SK-N-MC (cell line): ENCODE measurements around the gene TRNP1.

ENCODE experiments used
- DNase-seq: peaks from one replicate; pipeline ENCODE4 v3.0.0-alpha.2; 2011; ENCODE audit warnings: low read depth, low spot score
- H3K27ac ChIP-seq: fragments of 200-600 bp; sonication (generic); 2 replicates; pipeline ENCODE4 v1.5.1; 2016; ENCODE audit warnings: mixed run types
- H3K36me3 ChIP-seq: fragments of 200-600 bp; sonication (generic); 2 replicates; pipeline ENCODE4 v1.6.1; 2017; ENCODE audit warnings: antibody characterized with exemption, low read length, mixed read lengths; ENCODE audit not compliant: insufficient read depth
- H3K4me3 ChIP-seq: fragments of 200-600 bp; sonication (generic); 2 replicates; pipeline ENCODE4 v1.5.1; 2016
- H3K9ac ChIP-seq: fragments of 200-600 bp; sonication (generic); 2 replicates; pipeline ENCODE4 v1.8.0; 2017; ENCODE audit warnings: mixed run types, mixed read lengths; ENCODE audit not compliant: insufficient read length
- H3K9me3 ChIP-seq: fragments of 200-600 bp; sonication (generic); 2 replicates; pipeline ENCODE4 v1.6.1; 2017; ENCODE audit warnings: low read depth, mild to moderate bottlenecking, antibody characterized with exemption, low read length, moderate library complexity, mixed read lengths
- EZH2 ChIP-seq: fragments of 200-600 bp; sonication (generic); IDR thresholded peaks from one replicate; pipeline ENCODE4 v1.6.1; 2017; ENCODE audit warnings: antibody characterized with exemption
- FOXP2 ChIP-seq: optimal IDR thresholded peaks from 2 replicates; pipeline ENCODE3; 2011; ENCODE audit warnings: mild to moderate bottlenecking, moderate library complexity; ENCODE audit not compliant: insufficient read depth; ENCODE audit errors: extremely low read length, control extremely low read depth
- POLR2AphosphoS5 ChIP-seq: IDR thresholded peaks from 2 replicates; pipeline ENCODE4 v1.6.1; 2012; ENCODE audit warnings: mild to moderate bottlenecking, low read depth, low read length, borderline replicate concordance

TRNP1 gene

DNA sequence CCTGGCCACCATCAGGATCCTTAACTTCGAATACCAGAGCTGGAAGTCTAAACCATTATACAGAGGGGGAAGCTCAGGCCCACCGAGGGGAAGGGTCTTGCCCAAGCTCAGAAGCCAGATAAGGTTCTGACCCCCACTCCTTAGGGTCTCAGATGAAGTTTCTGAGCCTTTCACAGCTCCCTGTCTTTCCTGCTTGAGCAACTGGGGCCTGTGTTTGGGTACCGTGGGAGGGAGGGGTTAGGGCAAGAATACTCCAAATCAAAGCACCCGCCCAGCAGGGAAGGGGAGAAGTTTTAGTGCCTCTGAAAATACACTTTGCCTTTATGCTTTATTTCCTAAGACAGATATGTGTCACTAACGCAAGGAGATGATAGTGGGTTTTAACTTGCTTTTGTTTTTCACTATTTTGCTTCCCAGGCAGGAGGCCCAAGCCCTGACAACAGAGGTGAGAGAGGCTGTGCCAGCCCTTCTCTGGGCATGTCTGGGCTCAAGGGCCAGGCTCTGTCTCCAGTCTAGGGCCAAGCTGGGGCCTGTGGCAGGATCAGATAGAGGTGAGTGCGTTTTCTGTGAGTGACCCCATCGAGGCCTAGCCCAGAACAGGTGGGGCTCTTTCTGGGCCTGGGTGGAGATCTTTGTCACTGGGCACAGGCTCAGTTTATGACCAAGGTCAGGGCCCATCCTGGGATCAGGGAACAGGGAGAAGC is 39.7 kb downstream of the TRNP1 start:
- no peak for DNase-seq
- Histone ChIP-seq H3K36me3 (no peaks in the 10 kb centered on the region), H3K4me3 (no peak overlapping the region), H3K27ac (no peak overlapping the region), H3K9ac (no peak overlapping the region), H3K9me3 (no peaks in the 10 kb centered on the region)
- TF ChIP-seq EZH2, result no peak
- TF ChIP-seq FOXP2, result no peak
- no peak for TF ChIP-seq POLR2AphosphoS5

DNA sequence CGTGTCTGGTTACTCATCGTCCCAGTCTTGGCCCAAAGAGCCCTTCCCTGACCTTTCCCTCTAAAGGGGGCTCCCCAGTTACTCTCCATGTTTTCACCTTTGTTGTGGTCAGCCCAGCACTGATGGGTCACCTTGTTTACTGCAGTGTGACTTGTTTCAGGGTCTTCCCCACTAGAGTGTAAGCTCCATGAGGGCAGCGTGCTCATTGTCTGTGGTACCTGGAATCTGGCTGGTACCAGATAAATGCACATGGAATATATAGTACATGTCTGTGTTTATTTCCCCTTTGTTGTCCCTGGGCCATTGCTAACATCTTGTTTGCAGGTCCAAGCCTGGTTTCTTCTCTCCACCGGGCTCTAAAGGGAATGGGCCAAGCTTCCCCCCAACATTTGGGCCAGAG is 41.9 kb downstream of the TRNP1 start:
- TF ChIP-seq EZH2, result no peak
- TF ChIP-seq POLR2AphosphoS5, result no peak
- no peaks in the 10 kb centered on the region for H3K9me3 ChIP-seq
- H3K4me3 ChIP-seq, result no peak overlapping the region
- H3K36me3 ChIP-seq, result no peaks in the 10 kb centered on the region
- no peak for DNase-seq
- H3K27ac ChIP-seq, result no peak overlapping the region
- no peak overlapping the region for H3K9ac ChIP-seq

DNA sequence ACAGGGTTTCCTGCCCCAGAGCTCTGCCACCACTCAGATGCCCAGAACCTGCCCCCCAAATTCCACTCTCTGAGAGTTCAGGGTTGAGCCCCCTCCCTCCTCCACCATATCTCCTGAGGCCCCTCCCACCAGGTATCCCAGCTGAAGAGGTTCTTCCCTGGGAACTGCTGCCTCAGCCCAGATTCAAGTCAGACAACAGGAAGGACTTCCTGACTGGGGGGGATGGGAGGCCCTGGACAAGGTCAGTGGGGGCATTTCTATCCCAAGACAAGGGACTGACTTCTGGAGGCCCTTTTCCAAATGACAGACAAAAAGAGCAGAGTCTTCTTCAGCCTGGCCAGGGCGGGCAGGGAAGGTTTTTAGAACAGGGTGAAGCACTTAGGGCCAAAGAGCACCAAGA is 43.2 kb downstream of the TRNP1 start:
- Histone ChIP-seq H3K36me3 (no peaks in the 10 kb centered on the region), H3K9me3 (no peaks in the 10 kb centered on the region), H3K4me3 (no peak overlapping the region), H3K27ac (no peak overlapping the region), H3K9ac (no peak overlapping the region)
- DNase-seq, result no peak
- TF ChIP-seq EZH2, result no peak
- TF ChIP-seq POLR2AphosphoS5, result no peak
- no peak for TF ChIP-seq FOXP2

DNA sequence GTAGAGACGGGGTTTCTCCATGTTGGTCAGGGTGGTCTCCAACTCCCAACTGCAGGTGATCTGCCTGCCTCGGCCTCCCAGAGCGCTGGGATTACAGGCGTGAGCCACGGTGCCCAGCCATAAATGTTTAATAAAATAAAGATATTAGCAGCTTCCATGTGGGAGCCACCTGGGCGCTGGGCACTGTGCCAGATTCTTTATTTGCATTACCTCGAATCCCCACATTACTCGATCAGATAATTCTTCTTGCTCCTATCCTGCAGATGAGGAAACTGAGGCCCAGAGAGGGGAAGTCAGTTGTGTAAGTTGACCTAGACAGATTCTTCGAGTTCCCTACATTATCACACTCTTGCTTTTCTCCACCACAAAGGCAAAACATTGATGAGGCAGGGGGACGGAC is 44.0 kb downstream of the TRNP1 start:
- Histone ChIP-seq H3K36me3 (no peaks in the 10 kb centered on the region), H3K9ac (no peak overlapping the region), H3K4me3 (no peak overlapping the region), H3K9me3 (no peaks in the 10 kb centered on the region), H3K27ac (no peak overlapping the region)
- DNase-seq, result no peak
- TF ChIP-seq FOXP2 (no peak), EZH2 (no peak), POLR2AphosphoS5 (no peak)

DNA sequence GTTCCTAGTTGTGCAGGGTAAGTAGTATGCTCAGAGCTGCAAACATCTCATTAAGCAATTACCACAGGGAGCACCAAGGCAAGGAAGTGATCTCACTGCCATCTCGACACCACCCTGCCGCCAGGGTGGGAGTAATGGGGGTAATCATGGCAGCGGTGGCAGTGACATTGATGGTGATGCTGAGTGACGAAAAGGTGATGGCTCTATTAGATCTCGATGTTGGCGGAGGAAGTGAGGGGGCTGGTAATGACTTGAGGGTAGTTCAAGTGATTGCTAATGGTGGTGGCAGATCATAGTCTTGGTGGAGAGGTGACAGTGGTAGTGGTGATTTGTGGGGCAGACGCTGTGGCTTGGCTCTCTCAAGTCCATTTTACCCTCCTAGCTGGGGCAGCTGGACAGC is 44.5 kb downstream of the TRNP1 start:
- DNase-seq, result no peak
- H3K9me3 ChIP-seq, result no peaks in the 10 kb centered on the region
- no peak overlapping the region for H3K4me3 ChIP-seq
- no peak overlapping the region for H3K27ac ChIP-seq
- no peaks in the 10 kb centered on the region for H3K36me3 ChIP-seq
- TF ChIP-seq EZH2, result no peak
- TF ChIP-seq POLR2AphosphoS5, result no peak
- TF ChIP-seq FOXP2, result no peak
- H3K9ac ChIP-seq, result no peak overlapping the region

DNA sequence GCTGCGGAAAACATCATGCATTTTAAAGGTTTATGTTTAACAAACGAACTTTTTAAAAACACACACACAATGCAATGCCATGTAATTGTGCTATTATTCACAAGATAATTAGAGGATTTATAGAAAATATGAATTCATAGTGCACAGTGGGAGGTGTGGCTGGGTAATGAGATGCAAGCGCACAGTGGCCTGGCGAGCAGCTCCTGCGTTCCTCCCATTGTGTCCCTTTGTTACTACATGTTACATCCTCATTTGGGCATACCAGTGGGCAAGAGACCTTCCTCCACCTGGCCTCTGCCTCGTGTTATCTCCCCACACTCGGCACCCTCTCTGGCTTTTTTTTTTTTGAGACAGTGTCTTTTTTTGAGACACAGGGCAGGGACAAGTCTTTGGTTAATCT is 49.2 kb downstream of the TRNP1 start:
- no peak for DNase-seq
- Histone ChIP-seq H3K9ac (no peak overlapping the region), H3K36me3 (no peaks in the 10 kb centered on the region), H3K27ac (no peak overlapping the region), H3K4me3 (no peak overlapping the region), H3K9me3 (no peaks in the 10 kb centered on the region)
- TF ChIP-seq FOXP2 (no peak), POLR2AphosphoS5 (no peak), EZH2 (no peak)

DNA sequence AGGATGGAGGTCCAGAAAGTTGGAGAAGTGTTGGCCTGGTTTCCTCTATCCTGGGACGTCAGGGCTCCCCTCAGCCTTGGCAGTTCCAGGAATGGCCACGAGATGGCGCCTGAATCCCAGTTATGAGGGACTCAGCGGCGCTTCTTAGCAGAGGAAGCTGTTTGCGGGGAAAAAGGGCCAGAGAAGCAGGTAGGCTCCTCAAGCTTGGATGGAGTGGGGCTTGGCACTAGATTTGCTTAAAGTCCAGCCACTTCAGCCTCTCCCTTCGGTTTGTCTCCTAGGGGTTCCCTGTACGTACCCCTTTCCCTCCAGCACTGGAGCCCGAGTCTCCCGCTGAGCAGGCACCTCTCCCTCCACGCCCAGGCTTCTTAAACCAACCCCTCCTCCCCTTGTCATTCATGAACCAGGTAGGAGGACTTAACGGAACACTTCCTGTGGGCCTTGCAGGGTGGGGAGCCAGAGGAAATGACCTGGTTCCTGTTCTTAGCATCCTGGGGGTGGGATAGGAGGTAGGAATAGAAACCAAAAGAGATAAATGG is 51.2 kb downstream of the TRNP1 start:
- peak; percentile 45 for DNase-seq
- no peak overlapping the region for H3K27ac ChIP-seq
- no peak overlapping the region for H3K4me3 ChIP-seq
- H3K9ac ChIP-seq, result no peak overlapping the region
- H3K36me3 ChIP-seq, result no peaks in the 10 kb centered on the region
- H3K9me3 ChIP-seq, result no peaks in the 10 kb centered on the region
- no peak for TF ChIP-seq POLR2AphosphoS5
- no peak for TF ChIP-seq FOXP2
- no peak for TF ChIP-seq EZH2

DNA sequence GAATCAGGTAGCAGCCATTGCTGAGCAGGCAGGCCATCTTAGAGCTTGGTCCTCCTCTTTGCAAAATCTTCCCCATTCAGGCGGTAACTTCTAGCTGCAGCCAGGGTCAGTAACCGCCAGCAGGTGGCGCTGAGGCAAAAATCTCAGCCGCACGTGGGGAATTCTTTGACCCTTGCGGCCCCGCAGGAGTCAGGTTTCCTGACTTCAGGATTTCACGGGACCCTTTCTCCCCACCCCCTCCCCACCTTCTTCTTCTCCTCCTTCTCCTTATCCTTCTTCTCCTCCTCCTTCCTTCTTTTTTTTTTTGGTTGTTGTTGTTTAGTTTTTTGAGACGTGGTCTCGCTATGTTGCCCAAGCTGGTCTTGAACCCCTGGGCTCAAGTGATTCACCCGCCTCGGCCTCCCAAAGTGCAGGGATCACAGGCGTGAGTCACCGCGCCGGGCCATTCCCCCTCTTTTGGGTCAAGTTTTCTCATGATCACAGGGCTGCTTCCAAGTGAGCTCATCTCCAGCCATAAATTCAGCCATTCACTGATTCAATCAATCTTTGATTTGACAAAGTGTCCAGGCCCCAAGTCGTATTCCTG is 52.6 kb downstream of the TRNP1 start:
- H3K36me3 ChIP-seq, result no peaks in the 10 kb centered on the region
- H3K4me3 ChIP-seq, result no peak overlapping the region
- no peak for TF ChIP-seq EZH2
- TF ChIP-seq FOXP2, result no peak
- TF ChIP-seq POLR2AphosphoS5, result no peak
- H3K27ac ChIP-seq, result no peak overlapping the region
- no peak overlapping the region for H3K9ac ChIP-seq
- no peak for DNase-seq
- H3K9me3 ChIP-seq, result no peaks in the 10 kb centered on the region

DNA sequence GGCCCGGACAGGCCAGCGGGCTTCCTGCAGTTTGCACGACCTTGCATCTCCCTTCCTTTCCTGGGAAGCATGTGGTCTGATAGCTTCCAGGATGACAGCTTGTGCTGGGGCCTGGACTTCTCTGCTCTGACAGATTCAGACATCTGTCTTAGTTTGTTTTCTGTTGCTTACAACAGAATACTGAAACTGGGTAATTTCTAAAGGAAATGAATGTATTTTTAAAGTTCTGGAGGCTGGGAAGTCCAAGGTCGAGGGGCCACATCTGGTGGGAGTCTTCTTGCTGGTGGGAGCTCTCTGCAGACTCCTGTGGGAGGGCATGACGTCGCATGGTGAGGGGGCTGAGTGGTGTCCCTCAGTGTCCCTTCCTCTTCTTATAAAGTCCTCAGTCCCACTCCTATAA is 54.4 kb downstream of the TRNP1 start:
- Histone ChIP-seq H3K9ac (no peak overlapping the region), H3K27ac (no peak overlapping the region), H3K9me3 (no peaks in the 10 kb centered on the region), H3K36me3 (no peaks in the 10 kb centered on the region), H3K4me3 (no peak overlapping the region)
- no peak for TF ChIP-seq POLR2AphosphoS5
- no peak for TF ChIP-seq EZH2
- no peak for TF ChIP-seq FOXP2
- DNase-seq, result no peak
